H54 (cell line): Measurements from ENCODE around the gene CITED4.

Experiments
- DNase-seq: peaks from one replicate; pipeline ENCODE4 v3.0.0; 2011; ENCODE audit warnings: low spot score, mixed read lengths; ENCODE audit not compliant: insufficient read length
- FAIRE-seq: peaks from 3 replicates; lab custom pipeline; 2011; peaks lifted over from hg19 to GRCh38; lab: Jason Lieb, UNC
- POLR2A ChIP-seq: IDR thresholded peaks from 2 replicates; pipeline ENCODE4 v1.6.1; 2011; ENCODE audit warnings: low read depth, mild to moderate bottlenecking, low read length

Gene CITED4

GRCh38 chr1:40824591-40825434 lies 37.4 kb downstream of the CITED4 start:
- no peak for TF ChIP-seq POLR2A
- DNase-seq (no peak), FAIRE-seq (no peak)

GRCh38 chr1:40823983-40824382 lies 38.2 kb downstream of the CITED4 start:
- FAIRE-seq: no peak
- no peak for TF ChIP-seq POLR2A
- DNase-seq: no peak

- DNase-seq (no peak), FAIRE-seq (no peak)
- no peak for TF ChIP-seq POLR2A
These were observed 38.8 kb downstream of the CITED4 start for GRCh38 chr1:40823345-40823744.

GRCh38 chr1:40822890-40823289 lies 39.3 kb downstream of the CITED4 start:
- no peak for FAIRE-seq
- no peak for TF ChIP-seq POLR2A
- no peak for DNase-seq

- DNase-seq (no peak), FAIRE-seq (no peak)
- no peak for TF ChIP-seq POLR2A
These were observed 41.1 kb downstream of the CITED4 start for GRCh38 chr1:40820911-40821693.

GRCh38 chr1:40820251-40820797 lies 41.8 kb downstream of the CITED4 start:
- no peak for TF ChIP-seq POLR2A
- FAIRE-seq: no peak
- no peak for DNase-seq

- no peak for FAIRE-seq
- TF ChIP-seq POLR2A: no peak
- DNase-seq: no peak
These were observed 43.1 kb downstream of the CITED4 start for GRCh38 chr1:40819101-40819500.

- no peak for TF ChIP-seq POLR2A
- FAIRE-seq (no peak), DNase-seq (no peak)
These were observed 43.8 kb downstream of the CITED4 start for GRCh38 chr1:40818264-40818961.

- DNase-seq (no peak), FAIRE-seq (no peak)
- TF ChIP-seq POLR2A: no peak
These were observed 44.3 kb downstream of the CITED4 start for GRCh38 chr1:40817791-40818263.

GRCh38 chr1:40815420-40815819 lies 46.7 kb downstream of the CITED4 start:
- no peak for FAIRE-seq
- no peak for DNase-seq
- TF ChIP-seq POLR2A: no peak
